ENCODE results near the gene FARP1. TPM values are rescaled to one million over a fixed set of nuclear protein-coding genes. Genes with fewer than 3 reads are reported as not detected.

Gene FARP1
- total and polyA plus RNA-seq, 10 of the 15 experiments (the other 5 are each of a cell fraction or from before 2014, with no cell fraction given): 0.17 to 6.9 (median 0.68) TPM

DNA sequence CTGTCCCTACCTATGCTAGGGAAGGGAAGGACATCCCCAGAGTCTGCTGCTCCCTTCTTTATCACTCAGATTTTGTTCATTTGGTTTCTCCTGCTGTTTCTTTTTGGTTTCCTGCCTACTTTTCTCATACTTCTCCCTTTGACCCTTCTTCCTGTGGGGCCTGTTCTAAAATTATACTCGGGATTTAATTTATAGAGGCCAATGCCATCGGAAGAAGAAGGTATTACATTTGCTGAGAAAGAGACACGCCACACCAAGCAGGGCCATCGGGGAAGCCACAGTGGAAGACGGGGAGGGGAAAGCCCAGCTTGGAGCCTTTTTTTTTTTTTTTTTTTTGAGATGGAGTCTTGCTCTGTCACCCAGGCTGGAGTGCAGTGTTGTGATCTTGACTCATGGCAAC is 46.8 kb upstream of the FARP1 start:
- H3K27ac ChIP-seq (ENCODE audit: control insufficient read depth, insufficient read depth): no peak overlapping the region
- ChIA-PET RAD21 (ENCODE audit: unreplicated experiment) (no interaction called here), POLR2A (no interaction called here), CTCF (no interaction called here), SMC1A (ENCODE audit: uncharacterized antibody, unreplicated experiment) (no interaction called here)
- H3K9me3 ChIP-seq (replicated peaks; ENCODE audit: control insufficient read depth, insufficient read depth, low read length): no peaks in the 10 kb centered on the region; the same call in 2 of the 3 replicates
- intact Hi-C loops (cut with micrococcal nuclease; ENCODE audit: unreplicated experiment) (no loop called here), in situ Hi-C loops (cut with MboI) (no loop called here)
- TF ChIP-seq, protein P1, sequence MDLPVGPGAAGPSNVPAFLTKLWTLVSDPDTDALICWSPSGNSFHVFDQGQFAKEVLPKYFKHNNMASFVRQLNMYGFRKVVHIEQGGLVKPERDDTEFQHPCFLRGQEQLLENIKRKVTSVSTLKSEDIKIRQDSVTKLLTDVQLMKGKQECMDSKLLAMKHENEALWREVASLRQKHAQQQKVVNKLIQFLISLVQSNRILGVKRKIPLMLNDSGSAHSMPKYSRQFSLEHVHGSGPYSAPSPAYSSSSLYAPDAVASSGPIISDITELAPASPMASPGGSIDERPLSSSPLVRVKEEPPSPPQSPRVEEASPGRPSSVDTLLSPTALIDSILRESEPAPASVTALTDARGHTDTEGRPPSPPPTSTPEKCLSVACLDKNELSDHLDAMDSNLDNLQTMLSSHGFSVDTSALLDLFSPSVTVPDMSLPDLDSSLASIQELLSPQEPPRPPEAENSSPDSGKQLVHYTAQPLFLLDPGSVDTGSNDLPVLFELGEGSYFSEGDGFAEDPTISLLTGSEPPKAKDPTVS (IDR thresholded peaks at IDR 0.05; ENCODE audit: low read depth, low read length): no peak
- TF ChIP-seq, protein P2, sequence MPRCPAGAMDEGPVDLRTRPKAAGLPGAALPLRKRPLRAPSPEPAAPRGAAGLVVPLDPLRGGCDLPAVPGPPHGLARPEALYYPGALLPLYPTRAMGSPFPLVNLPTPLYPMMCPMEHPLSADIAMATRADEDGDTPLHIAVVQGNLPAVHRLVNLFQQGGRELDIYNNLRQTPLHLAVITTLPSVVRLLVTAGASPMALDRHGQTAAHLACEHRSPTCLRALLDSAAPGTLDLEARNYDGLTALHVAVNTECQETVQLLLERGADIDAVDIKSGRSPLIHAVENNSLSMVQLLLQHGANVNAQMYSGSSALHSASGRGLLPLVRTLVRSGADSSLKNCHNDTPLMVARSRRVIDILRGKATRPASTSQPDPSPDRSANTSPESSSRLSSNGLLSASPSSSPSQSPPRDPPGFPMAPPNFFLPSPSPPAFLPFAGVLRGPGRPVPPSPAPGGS (IDR thresholded peaks at IDR 0.05; ENCODE audit: borderline replicate concordance, insufficient read depth, low read depth, low read length, poor library complexity, severe bottlenecking): no peak
- TF ChIP-seq TAF1 (IDR thresholded peaks at IDR 0.05; ENCODE audit: borderline replicate concordance, low read depth, low read length) (no peak), MEF2A (IDR thresholded peaks at IDR 0.05; ENCODE audit: insufficient read depth, low read depth, low read length) (no peak), FOXK2 (IDR thresholded peaks at IDR 0.05) (no peak)
- TF ChIP-seq, protein P3, sequence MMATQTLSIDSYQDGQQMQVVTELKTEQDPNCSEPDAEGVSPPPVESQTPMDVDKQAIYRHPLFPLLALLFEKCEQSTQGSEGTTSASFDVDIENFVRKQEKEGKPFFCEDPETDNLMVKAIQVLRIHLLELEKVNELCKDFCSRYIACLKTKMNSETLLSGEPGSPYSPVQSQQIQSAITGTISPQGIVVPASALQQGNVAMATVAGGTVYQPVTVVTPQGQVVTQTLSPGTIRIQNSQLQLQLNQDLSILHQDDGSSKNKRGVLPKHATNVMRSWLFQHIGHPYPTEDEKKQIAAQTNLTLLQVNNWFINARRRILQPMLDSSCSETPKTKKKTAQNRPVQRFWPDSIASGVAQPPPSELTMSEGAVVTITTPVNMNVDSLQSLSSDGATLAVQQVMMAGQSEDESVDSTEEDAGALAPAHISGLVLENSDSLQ (IDR thresholded peaks at IDR 0.05): no peak
- H3K4me3 ChIP-seq: no peak overlapping the region
- no peaks in the 10 kb centered on the region for H4K20me1 ChIP-seq (ENCODE audit: control insufficient read depth, insufficient read depth)
- H2AFZ ChIP-seq (ENCODE audit: control insufficient read depth, low read depth, low read length): no peak overlapping the region
- H3K79me2 ChIP-seq (ENCODE audit: control insufficient read depth, insufficient read depth, low read length): no peaks in the 10 kb centered on the region
- ATAC-seq: no peak
- H3K9ac ChIP-seq (ENCODE audit: control insufficient read depth, insufficient read depth, low read length): no peak overlapping the region
- H3K4me2 ChIP-seq (ENCODE audit: control insufficient read depth, insufficient read depth): no peak overlapping the region
- no peaks in the 10 kb centered on the region for H3K36me3 ChIP-seq (ENCODE audit: control insufficient read depth in 2 of 2, insufficient read depth in 2 of 2, low read length in 1 of 2)
- DNase-seq (ENCODE audit: low read depth, low spot score): no peak
- 0% methylated on average over 5 of the region's 5 CpGs for WGBS (ENCODE audit: insufficient coverage, insufficient replicate concordance, low lambda C conversion rate, missing lambda C conversion rate)
- no peaks in the 10 kb centered on the region for H3K27me3 ChIP-seq (replicated peaks in 1 of 2; ENCODE audit: control insufficient read depth in 2 of 2, insufficient read depth in 2 of 2, low read length in 1 of 2)
- no TSS peak for BruUV-seq (replicated peaks)
- FAIRE-seq: no peak
- no peaks in the 10 kb centered on the region for H3K4me1 ChIP-seq (ENCODE audit: control insufficient read depth, insufficient read depth, low read length)
